ENCODE data around the gene KANSL1. TPM values are rescaled to one million over a fixed set of nuclear protein-coding genes. Genes with fewer than 3 reads are reported as not detected.

The KANSL1 gene
- total RNA-seq, 1 experiment from 2014 or later = 72.7 TPM

DNA sequence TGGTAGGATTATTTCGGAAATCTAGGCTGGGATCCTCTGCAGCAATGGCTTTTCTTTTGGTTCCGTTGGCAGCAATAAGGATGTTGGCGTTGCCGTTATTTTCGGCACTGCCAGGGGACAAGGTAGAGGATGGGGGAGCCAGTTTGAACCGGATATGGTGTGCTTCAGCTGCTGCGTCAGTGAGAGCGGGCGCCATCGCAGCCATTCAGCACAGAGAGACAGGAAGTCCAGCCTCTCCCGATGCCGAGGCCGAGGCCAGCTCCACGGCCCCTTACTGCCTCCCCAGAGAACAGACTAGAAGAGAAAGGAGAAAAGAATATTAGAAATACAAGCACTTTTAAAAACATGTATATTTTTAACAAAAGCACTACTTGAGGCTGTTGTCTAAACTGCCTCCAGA lies 21.3 kb downstream of the KANSL1 start:
- Mint-ChIP-seq H3K36me3 (peaks cover 30% of the 10 kb centered on the region), H3K4me3 (no peak overlapping the region), H3K9me3 (no peaks in the 10 kb centered on the region), H3K27me3 (ENCODE audit: low read depth) (no peaks in the 10 kb centered on the region; the same call in 1 of the 2 replicates), H3K27ac (peak overlapping the region; percentile 92), H3K4me1 (peaks cover 58% of the 10 kb centered on the region)
- no peak for DNase-seq (ENCODE audit: low spot score)
- POLR2A ChIA-PET = interaction anchor here (1.3 kb wide), 1 partner anchor 9 kb away, joined by 5 read pairs; no protein-coding TSS in a partner anchor
- CTCF ChIA-PET = interaction anchor here (1.8 to 2.7 kb wide), 2 partner anchors 21 to 128 kb away, joined by 9 to 10 read pairs; partner anchors contain the start of gene KANSL1
- no peak for ATAC-seq
- TF ChIP-seq FOXK1 (CRISPR knock-in tag; IDR thresholded peaks at IDR 0.05) (no peak), ZNF232 (CRISPR knock-in tag; IDR thresholded peaks at IDR 0.05) (no peak), GABPB1 (CRISPR knock-in tag; IDR thresholded peaks at IDR 0.05) (no peak), JUN (CRISPR knock-in tag; IDR thresholded peaks at IDR 0.05) (no peak), IRF2 (CRISPR knock-in tag; IDR thresholded peaks at IDR 0.05; ENCODE audit: borderline replicate concordance, low read depth) (no peak)
- TF ChIP-seq, protein P1, sequence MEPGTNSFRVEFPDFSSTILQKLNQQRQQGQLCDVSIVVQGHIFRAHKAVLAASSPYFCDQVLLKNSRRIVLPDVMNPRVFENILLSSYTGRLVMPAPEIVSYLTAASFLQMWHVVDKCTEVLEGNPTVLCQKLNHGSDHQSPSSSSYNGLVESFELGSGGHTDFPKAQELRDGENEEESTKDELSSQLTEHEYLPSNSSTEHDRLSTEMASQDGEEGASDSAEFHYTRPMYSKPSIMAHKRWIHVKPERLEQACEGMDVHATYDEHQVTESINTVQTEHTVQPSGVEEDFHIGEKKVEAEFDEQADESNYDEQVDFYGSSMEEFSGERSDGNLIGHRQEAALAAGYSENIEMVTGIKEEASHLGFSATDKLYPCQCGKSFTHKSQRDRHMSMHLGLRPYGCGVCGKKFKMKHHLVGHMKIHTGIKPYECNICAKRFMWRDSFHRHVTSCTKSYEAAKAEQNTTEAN (CRISPR knock-in tag; IDR thresholded peaks at IDR 0.05) = no peak
- TF ChIP-seq, protein P2, sequence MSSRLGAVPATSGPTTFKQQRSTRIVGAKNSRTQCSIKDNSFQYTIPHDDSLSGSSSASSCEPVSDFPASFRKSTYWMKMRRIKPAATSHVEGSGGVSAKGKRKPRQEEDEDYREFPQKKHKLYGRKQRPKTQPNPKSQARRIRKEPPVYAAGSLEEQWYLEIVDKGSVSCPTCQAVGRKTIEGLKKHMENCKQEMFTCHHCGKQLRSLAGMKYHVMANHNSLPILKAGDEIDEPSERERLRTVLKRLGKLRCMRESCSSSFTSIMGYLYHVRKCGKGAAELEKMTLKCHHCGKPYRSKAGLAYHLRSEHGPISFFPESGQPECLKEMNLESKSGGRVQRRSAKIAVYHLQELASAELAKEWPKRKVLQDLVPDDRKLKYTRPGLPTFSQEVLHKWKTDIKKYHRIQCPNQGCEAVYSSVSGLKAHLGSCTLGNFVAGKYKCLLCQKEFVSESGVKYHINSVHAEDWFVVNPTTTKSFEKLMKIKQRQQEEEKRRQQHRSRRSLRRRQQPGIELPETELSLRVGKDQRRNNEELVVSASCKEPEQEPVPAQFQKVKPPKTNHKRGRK (CRISPR knock-in tag; IDR thresholded peaks at IDR 0.05; ENCODE audit: borderline replicate concordance) = no peak
- TF ChIP-seq, protein P3, sequence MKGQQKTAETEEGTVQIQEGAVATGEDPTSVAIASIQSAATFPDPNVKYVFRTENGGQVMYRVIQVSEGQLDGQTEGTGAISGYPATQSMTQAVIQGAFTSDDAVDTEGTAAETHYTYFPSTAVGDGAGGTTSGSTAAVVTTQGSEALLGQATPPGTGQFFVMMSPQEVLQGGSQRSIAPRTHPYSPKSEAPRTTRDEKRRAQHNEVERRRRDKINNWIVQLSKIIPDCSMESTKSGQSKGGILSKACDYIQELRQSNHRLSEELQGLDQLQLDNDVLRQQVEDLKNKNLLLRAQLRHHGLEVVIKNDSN (CRISPR knock-in tag; IDR thresholded peaks at IDR 0.05) = no peak
- TF ChIP-seq, protein P4, sequence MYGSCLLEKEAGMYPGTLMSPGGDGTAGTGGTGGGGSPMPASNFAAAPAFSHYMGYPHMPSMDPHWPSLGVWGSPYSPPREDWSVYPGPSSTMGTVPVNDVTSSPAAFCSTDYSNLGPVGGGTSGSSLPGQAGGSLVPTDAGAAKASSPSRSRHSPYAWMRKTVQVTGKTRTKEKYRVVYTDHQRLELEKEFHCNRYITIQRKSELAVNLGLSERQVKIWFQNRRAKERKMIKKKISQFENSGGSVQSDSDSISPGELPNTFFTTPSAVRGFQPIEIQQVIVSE (CRISPR knock-in tag; IDR thresholded peaks at IDR 0.05; ENCODE audit: borderline replicate concordance) = no peak
- TF ChIP-seq, protein P5, sequence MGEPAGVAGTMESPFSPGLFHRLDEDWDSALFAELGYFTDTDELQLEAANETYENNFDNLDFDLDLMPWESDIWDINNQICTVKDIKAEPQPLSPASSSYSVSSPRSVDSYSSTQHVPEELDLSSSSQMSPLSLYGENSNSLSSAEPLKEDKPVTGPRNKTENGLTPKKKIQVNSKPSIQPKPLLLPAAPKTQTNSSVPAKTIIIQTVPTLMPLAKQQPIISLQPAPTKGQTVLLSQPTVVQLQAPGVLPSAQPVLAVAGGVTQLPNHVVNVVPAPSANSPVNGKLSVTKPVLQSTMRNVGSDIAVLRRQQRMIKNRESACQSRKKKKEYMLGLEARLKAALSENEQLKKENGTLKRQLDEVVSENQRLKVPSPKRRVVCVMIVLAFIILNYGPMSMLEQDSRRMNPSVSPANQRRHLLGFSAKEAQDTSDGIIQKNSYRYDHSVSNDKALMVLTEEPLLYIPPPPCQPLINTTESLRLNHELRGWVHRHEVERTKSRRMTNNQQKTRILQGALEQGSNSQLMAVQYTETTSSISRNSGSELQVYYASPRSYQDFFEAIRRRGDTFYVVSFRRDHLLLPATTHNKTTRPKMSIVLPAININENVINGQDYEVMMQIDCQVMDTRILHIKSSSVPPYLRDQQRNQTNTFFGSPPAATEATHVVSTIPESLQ (CRISPR knock-in tag; IDR thresholded peaks at IDR 0.05) = no peak
- TF ChIP-seq, protein P6, sequence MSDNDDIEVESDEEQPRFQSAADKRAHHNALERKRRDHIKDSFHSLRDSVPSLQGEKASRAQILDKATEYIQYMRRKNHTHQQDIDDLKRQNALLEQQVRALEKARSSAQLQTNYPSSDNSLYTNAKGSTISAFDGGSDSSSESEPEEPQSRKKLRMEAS (CRISPR knock-in tag; IDR thresholded peaks at IDR 0.05) = no peak
- TF ChIP-seq, protein P7, sequence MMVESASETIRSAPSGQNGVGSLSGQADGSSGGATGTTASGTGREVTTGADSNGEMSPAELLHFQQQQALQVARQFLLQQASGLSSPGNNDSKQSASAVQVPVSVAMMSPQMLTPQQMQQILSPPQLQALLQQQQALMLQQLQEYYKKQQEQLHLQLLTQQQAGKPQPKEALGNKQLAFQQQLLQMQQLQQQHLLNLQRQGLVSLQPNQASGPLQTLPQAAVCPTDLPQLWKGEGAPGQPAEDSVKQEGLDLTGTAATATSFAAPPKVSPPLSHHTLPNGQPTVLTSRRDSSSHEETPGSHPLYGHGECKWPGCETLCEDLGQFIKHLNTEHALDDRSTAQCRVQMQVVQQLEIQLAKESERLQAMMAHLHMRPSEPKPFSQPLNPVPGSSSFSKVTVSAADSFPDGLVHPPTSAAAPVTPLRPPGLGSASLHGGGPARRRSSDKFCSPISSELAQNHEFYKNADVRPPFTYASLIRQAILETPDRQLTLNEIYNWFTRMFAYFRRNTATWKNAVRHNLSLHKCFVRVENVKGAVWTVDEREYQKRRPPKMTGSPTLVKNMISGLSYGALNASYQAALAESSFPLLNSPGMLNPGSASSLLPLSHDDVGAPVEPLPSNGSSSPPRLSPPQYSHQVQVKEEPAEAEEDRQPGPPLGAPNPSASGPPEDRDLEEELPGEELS (CRISPR knock-in tag; IDR thresholded peaks at IDR 0.05) = no peak
- TF ChIP-seq, protein P8, sequence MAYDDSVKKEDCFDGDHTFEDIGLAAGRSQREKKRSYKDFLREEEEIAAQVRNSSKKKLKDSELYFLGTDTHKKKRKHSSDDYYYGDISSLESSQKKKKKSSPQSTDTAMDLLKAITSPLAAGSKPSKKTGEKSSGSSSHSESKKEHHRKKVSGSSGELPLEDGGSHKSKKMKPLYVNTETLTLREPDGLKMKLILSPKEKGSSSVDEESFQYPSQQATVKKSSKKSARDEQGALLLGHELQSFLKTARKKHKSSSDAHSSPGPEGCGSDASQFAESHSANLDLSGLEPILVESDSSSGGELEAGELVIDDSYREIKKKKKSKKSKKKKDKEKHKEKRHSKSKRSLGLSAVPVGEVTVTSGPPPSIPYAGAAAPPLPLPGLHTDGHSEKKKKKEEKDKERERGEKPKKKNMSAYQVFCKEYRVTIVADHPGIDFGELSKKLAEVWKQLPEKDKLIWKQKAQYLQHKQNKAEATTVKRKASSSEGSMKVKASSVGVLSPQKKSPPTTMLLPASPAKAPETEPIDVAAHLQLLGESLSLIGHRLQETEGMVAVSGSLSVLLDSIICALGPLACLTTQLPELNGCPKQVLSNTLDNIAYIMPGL (CRISPR knock-in tag; IDR thresholded peaks at IDR 0.05) = no peak

Data from WTC11 (cell line).